Measurements from ENCODE around the gene FAM193B.

GRCh38 chr5:177591690-177592009 is 37.3 kb upstream of the FAM193B start:
- TF ChIP-seq CTCF (IDR thresholded peaks at IDR 0.05; ENCODE audit: low read depth, low read length, missing input control) (no peak), ZBTB33 (IDR thresholded peaks at IDR 0.05) (no peak), JUND (IDR thresholded peaks at IDR 0.05) (no peak), TAF1 (conservative IDR thresholded peaks at IDR 0.05) (no peak), RXRA (IDR thresholded peaks at IDR 0.05) (no peak), YY1 (IDR thresholded peaks at IDR 0.05) (no peak), EGR1 (IDR thresholded peaks at IDR 0.05; ENCODE audit: low read depth in 2 of 2) (no peak), SP1 (IDR thresholded peaks at IDR 0.05) (no peak)
